ENCODE results near the gene ANKRD39.

The ANKRD39 gene

GRCh38 chr2:96832754-96833507 is 24.9 kb downstream of the ANKRD39 start:
- in situ Hi-C loops (cut with HindIII; ENCODE audit: low sequenced_read_pairs) = no loop called here

GRCh38 chr2:96832408-96832753 is 25.4 kb downstream of the ANKRD39 start:
- in situ Hi-C loops (cut with HindIII; ENCODE audit: low sequenced_read_pairs) = no loop called here

- in situ Hi-C loops (cut with HindIII; ENCODE audit: low sequenced_read_pairs) = no loop called here
These were observed 26.1 kb downstream of the ANKRD39 start for GRCh38 chr2:96831679-96832078.

GRCh38 chr2:96830044-96830562 is 27.7 kb downstream of the ANKRD39 start:
- in situ Hi-C loops (cut with HindIII; ENCODE audit: low sequenced_read_pairs) = no loop called here

- in situ Hi-C loops (cut with HindIII; ENCODE audit: low sequenced_read_pairs) = no loop called here
These were observed 28.9 kb downstream of the ANKRD39 start for GRCh38 chr2:96828874-96829273.

- in situ Hi-C loops (cut with HindIII; ENCODE audit: low sequenced_read_pairs) = no loop called here
These were observed 29.4 kb downstream of the ANKRD39 start for GRCh38 chr2:96828436-96828835.

GRCh38 chr2:96826546-96827278 is 31.1 kb downstream of the ANKRD39 start:
- in situ Hi-C loops (cut with HindIII; ENCODE audit: low sequenced_read_pairs) = no loop called here

- in situ Hi-C loops (cut with HindIII; ENCODE audit: low sequenced_read_pairs) = no loop called here
These were observed 32.8 kb downstream of the ANKRD39 start for GRCh38 chr2:96825057-96825456.

- in situ Hi-C loops (cut with HindIII; ENCODE audit: low sequenced_read_pairs) = no loop called here
These were observed 33.5 kb downstream of the ANKRD39 start for GRCh38 chr2:96824079-96824870.

GRCh38 chr2:96823198-96823597 is 34.6 kb downstream of the ANKRD39 start:
- in situ Hi-C loops (cut with HindIII; ENCODE audit: low sequenced_read_pairs) = no loop called here

- in situ Hi-C loops (cut with HindIII; ENCODE audit: low sequenced_read_pairs) = no loop called here
These were observed 35.0 kb downstream of the ANKRD39 start for GRCh38 chr2:96822786-96823185.

GRCh38 chr2:96821113-96821675 is 36.6 kb downstream of the ANKRD39 start:
- in situ Hi-C loops (cut with HindIII; ENCODE audit: low sequenced_read_pairs) = no loop called here

- in situ Hi-C loops (cut with HindIII; ENCODE audit: low sequenced_read_pairs) = no loop called here
These were observed 37.8 kb downstream of the ANKRD39 start for GRCh38 chr2:96819876-96820511.

- in situ Hi-C loops (cut with HindIII; ENCODE audit: low sequenced_read_pairs) = no loop called here
These were observed 38.5 kb downstream of the ANKRD39 start for GRCh38 chr2:96819128-96819875.

- in situ Hi-C loops (cut with HindIII; ENCODE audit: low sequenced_read_pairs) = no loop called here
These were observed 39.9 kb downstream of the ANKRD39 start for GRCh38 chr2:96817882-96818281.

- in situ Hi-C loops (cut with HindIII; ENCODE audit: low sequenced_read_pairs) = no loop called here
These were observed 40.7 kb downstream of the ANKRD39 start for GRCh38 chr2:96816836-96817702.

- in situ Hi-C loops (cut with HindIII; ENCODE audit: low sequenced_read_pairs) = no loop called here
These were observed 41.5 kb downstream of the ANKRD39 start, which contains the start of gene CNNM3 for GRCh38 chr2:96816127-96816835. Gene CNNM3 (plus strand): TSS chr2:96816268. CDS start chr2:96816278, 10 bp downstream.

Data from endothelial cell of hepatic sinusoid (primary cell).